ENCODE results near the gene NDST1.
A peak's percentile ranks its signal among the peaks of the same experiment; 100 is the strongest.

Gene NDST1

GRCh38 chr5:150582241-150583109 lies 74.5 kb downstream of the NDST1 start:
- no peak overlapping the region for H3K27ac ChIP-seq (ENCODE audit: low read depth, low read length)
- peak overlapping the region in 1 of 5 donors; percentile 6 for H3K9ac ChIP-seq (ENCODE audit: low read length in 5 of 5)
- peaks cover 0 to under 1% (median 0%) of the 10 kb centered on the region in 5 donors for H3K9me3 ChIP-seq (ENCODE audit: control insufficient read depth in 5 of 5, low read length in 5 of 5)
- H3K4me3 ChIP-seq (ENCODE audit: low read depth in 1 of 5, low read length in 5 of 5) = no peak overlapping the region
- peaks cover 4 to 31% (median 25%) of the 10 kb centered on the region in 5 donors for H3K4me1 ChIP-seq (ENCODE audit: control insufficient read depth in 5 of 5, insufficient read depth in 5 of 5, low read length in 5 of 5)
- no peaks in the 10 kb centered on the region for H3K36me3 ChIP-seq (ENCODE audit: control insufficient read depth in 5 of 5, insufficient read depth in 5 of 5, low read length in 5 of 5)
- H3K27me3 ChIP-seq (ENCODE audit: control insufficient read depth in 5 of 5, insufficient read depth in 4 of 5, low read length in 5 of 5) = peaks cover 0 to 4% (median 0%) of the 10 kb centered on the region in 5 donors

- Histone ChIP-seq H3K4me3 (ENCODE audit: low read depth in 1 of 5, low read length in 5 of 5) (no peak overlapping the region), H3K27me3 (ENCODE audit: control insufficient read depth in 5 of 5, insufficient read depth in 4 of 5, low read length in 5 of 5) (peaks cover 0 to 4% (median 0%) of the 10 kb centered on the region in 5 donors), H3K9me3 (ENCODE audit: control insufficient read depth in 5 of 5, low read length in 5 of 5) (no peaks in the 10 kb centered on the region), H3K9ac (ENCODE audit: low read length in 5 of 5) (no peak overlapping the region), H3K36me3 (ENCODE audit: control insufficient read depth in 5 of 5, insufficient read depth in 5 of 5, low read length in 5 of 5) (no peaks in the 10 kb centered on the region), H3K27ac (ENCODE audit: low read depth, low read length) (no peak overlapping the region), H3K4me1 (ENCODE audit: control insufficient read depth in 5 of 5, insufficient read depth in 5 of 5, low read length in 5 of 5) (peaks cover under 1 to 22% (median 19%) of the 10 kb centered on the region in 5 donors)
Measured at GRCh38 chr5:150583541-150584225, 75.8 kb downstream of the NDST1 start.

GRCh38 chr5:150584556-150585335 lies 76.8 kb downstream of the NDST1 start:
- peaks cover 0 to 4% (median 0%) of the 10 kb centered on the region in 5 donors for H3K27me3 ChIP-seq (ENCODE audit: control insufficient read depth in 5 of 5, insufficient read depth in 4 of 5, low read length in 5 of 5)
- H3K9me3 ChIP-seq (ENCODE audit: control insufficient read depth in 5 of 5, low read length in 5 of 5) = no peaks in the 10 kb centered on the region
- no peak overlapping the region for H3K27ac ChIP-seq (ENCODE audit: low read depth, low read length)
- H3K4me1 ChIP-seq (ENCODE audit: control insufficient read depth in 5 of 5, insufficient read depth in 5 of 5, low read length in 5 of 5) = peaks cover 0 to 23% (median 21%) of the 10 kb centered on the region in 5 donors
- H3K36me3 ChIP-seq (ENCODE audit: control insufficient read depth in 5 of 5, insufficient read depth in 5 of 5, low read length in 5 of 5) = no peaks in the 10 kb centered on the region
- H3K4me3 ChIP-seq (ENCODE audit: low read depth in 1 of 5, low read length in 5 of 5) = no peak overlapping the region
- H3K9ac ChIP-seq (ENCODE audit: low read length in 5 of 5) = no peak overlapping the region

- Histone ChIP-seq H3K4me3 (ENCODE audit: low read depth in 1 of 5, low read length in 5 of 5) (no peak overlapping the region), H3K27me3 (ENCODE audit: control insufficient read depth in 5 of 5, insufficient read depth in 4 of 5, low read length in 5 of 5) (peaks cover 0 to 4% (median 0%) of the 10 kb centered on the region in 5 donors), H3K36me3 (ENCODE audit: control insufficient read depth in 5 of 5, insufficient read depth in 5 of 5, low read length in 5 of 5) (no peaks in the 10 kb centered on the region), H3K9me3 (ENCODE audit: control insufficient read depth in 5 of 5, low read length in 5 of 5) (no peaks in the 10 kb centered on the region), H3K9ac (ENCODE audit: low read length in 5 of 5) (no peak overlapping the region), H3K27ac (ENCODE audit: low read depth, low read length) (no peak overlapping the region), H3K4me1 (ENCODE audit: control insufficient read depth in 5 of 5, insufficient read depth in 5 of 5, low read length in 5 of 5) (peaks cover 7 to 34% (median 32%) of the 10 kb centered on the region in 5 donors)
Measured at GRCh38 chr5:150585781-150586341, 77.9 kb downstream of the NDST1 start.

GRCh38 chr5:150587016-150587415 lies 79.1 kb downstream of the NDST1 start:
- Histone ChIP-seq H3K9me3 (ENCODE audit: control insufficient read depth in 5 of 5, low read length in 5 of 5) (no peaks in the 10 kb centered on the region), H3K4me3 (ENCODE audit: low read depth in 1 of 5, low read length in 5 of 5) (no peak overlapping the region), H3K27me3 (ENCODE audit: control insufficient read depth in 5 of 5, insufficient read depth in 4 of 5, low read length in 5 of 5) (peaks cover 0 to 1% (median 0%) of the 10 kb centered on the region in 5 donors), H3K4me1 (ENCODE audit: control insufficient read depth in 5 of 5, insufficient read depth in 5 of 5, low read length in 5 of 5) (peaks cover 11 to 42% (median 39%) of the 10 kb centered on the region in 5 donors), H3K9ac (ENCODE audit: low read length in 5 of 5) (no peak overlapping the region), H3K27ac (ENCODE audit: low read depth, low read length) (no peak overlapping the region), H3K36me3 (ENCODE audit: control insufficient read depth in 5 of 5, insufficient read depth in 5 of 5, low read length in 5 of 5) (no peaks in the 10 kb centered on the region)

GRCh38 chr5:150587856-150588595 lies 80.1 kb downstream of the NDST1 start:
- no peak overlapping the region for H3K9ac ChIP-seq (ENCODE audit: low read length in 5 of 5)
- no peaks in the 10 kb centered on the region for H3K36me3 ChIP-seq (ENCODE audit: control insufficient read depth in 5 of 5, insufficient read depth in 5 of 5, low read length in 5 of 5)
- H3K9me3 ChIP-seq (ENCODE audit: control insufficient read depth in 5 of 5, low read length in 5 of 5) = no peaks in the 10 kb centered on the region
- H3K4me1 ChIP-seq (ENCODE audit: control insufficient read depth in 5 of 5, insufficient read depth in 5 of 5, low read length in 5 of 5) = peaks cover 11 to 45% (median 41%) of the 10 kb centered on the region in 5 donors
- H3K27me3 ChIP-seq (ENCODE audit: control insufficient read depth in 5 of 5, insufficient read depth in 4 of 5, low read length in 5 of 5) = no peaks in the 10 kb centered on the region
- H3K4me3 ChIP-seq (ENCODE audit: low read depth in 1 of 5, low read length in 5 of 5) = no peak overlapping the region
- H3K27ac ChIP-seq (ENCODE audit: low read depth, low read length) = no peak overlapping the region

- Histone ChIP-seq H3K9ac (ENCODE audit: low read length in 5 of 5) (no peak overlapping the region), H3K27ac (ENCODE audit: low read depth, low read length) (no peak overlapping the region), H3K4me1 (ENCODE audit: control insufficient read depth in 5 of 5, insufficient read depth in 5 of 5, low read length in 5 of 5) (peaks cover 11 to 50% (median 46%) of the 10 kb centered on the region in 5 donors), H3K36me3 (ENCODE audit: control insufficient read depth in 5 of 5, insufficient read depth in 5 of 5, low read length in 5 of 5) (no peaks in the 10 kb centered on the region), H3K27me3 (ENCODE audit: control insufficient read depth in 5 of 5, insufficient read depth in 4 of 5, low read length in 5 of 5) (no peaks in the 10 kb centered on the region), H3K9me3 (ENCODE audit: control insufficient read depth in 5 of 5, low read length in 5 of 5) (no peaks in the 10 kb centered on the region), H3K4me3 (ENCODE audit: low read depth in 1 of 5, low read length in 5 of 5) (no peak overlapping the region)
Measured at GRCh38 chr5:150588596-150588890, 80.6 kb downstream of the NDST1 start.

GRCh38 chr5:150589862-150590601 lies 82.1 kb downstream of the NDST1 start:
- Histone ChIP-seq H3K4me3 (ENCODE audit: low read depth in 1 of 5, low read length in 5 of 5) (no peak overlapping the region), H3K27me3 (ENCODE audit: control insufficient read depth in 5 of 5, insufficient read depth in 4 of 5, low read length in 5 of 5) (no peaks in the 10 kb centered on the region), H3K9me3 (ENCODE audit: control insufficient read depth in 5 of 5, low read length in 5 of 5) (no peaks in the 10 kb centered on the region), H3K4me1 (ENCODE audit: control insufficient read depth in 5 of 5, insufficient read depth in 5 of 5, low read length in 5 of 5) (peaks cover 13 to 65% (median 57%) of the 10 kb centered on the region in 5 donors), H3K27ac (ENCODE audit: low read depth, low read length) (peak overlapping the region; percentile 86), H3K9ac (ENCODE audit: low read length in 5 of 5) (peak overlapping the region in 2 of 5 donors; percentile 26 to 38), H3K36me3 (ENCODE audit: control insufficient read depth in 5 of 5, insufficient read depth in 5 of 5, low read length in 5 of 5) (no peaks in the 10 kb centered on the region)

All from subcutaneous abdominal adipose tissue (tissue), 5 donors.